ENCODE measurements around the gene TMIGD1.

DNA sequence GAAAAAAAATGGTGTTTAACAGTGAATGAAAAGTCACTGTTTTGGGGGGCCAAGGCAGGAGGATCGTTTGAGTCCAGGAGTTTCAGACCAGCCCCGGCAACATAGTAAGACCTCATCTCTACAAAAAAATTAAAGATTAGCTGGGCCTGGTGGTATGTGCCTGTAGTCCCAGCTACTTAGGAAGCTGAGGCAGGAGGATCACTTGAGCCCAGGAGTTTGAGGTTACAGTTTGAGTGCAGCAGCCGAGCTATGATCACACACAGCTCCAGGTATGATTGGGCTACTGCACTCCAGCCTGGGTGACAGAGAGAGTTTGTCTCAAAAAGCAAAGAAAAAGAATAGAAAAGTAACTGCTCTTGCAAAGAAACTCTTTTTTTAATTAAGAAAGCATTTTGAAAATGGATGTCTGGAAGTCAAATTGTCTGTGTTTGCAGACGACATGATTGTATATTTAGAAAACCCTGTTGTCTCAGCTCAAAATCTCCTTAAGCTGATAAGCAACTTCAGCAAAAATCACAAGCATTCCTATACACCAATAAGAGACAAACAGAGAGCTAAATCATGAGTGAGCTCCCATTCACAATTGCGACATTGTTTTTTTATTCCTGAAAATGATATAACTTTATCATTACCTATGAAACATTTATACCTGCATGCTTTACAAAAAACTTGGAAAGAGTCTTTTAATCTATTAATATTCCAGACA, 24.4 kb upstream of the TMIGD1 start:
- TF ChIP-seq, protein P1, sequence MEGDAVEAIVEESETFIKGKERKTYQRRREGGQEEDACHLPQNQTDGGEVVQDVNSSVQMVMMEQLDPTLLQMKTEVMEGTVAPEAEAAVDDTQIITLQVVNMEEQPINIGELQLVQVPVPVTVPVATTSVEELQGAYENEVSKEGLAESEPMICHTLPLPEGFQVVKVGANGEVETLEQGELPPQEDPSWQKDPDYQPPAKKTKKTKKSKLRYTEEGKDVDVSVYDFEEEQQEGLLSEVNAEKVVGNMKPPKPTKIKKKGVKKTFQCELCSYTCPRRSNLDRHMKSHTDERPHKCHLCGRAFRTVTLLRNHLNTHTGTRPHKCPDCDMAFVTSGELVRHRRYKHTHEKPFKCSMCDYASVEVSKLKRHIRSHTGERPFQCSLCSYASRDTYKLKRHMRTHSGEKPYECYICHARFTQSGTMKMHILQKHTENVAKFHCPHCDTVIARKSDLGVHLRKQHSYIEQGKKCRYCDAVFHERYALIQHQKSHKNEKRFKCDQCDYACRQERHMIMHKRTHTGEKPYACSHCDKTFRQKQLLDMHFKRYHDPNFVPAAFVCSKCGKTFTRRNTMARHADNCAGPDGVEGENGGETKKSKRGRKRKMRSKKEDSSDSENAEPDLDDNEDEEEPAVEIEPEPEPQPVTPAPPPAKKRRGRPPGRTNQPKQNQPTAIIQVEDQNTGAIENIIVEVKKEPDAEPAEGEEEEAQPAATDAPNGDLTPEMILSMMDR (IDR thresholded peaks at IDR 0.05; ENCODE audit: poor library complexity), result no peak
- TF ChIP-seq EZH2 (IDR thresholded peaks at IDR 0.05; ENCODE audit: borderline replicate concordance), result no peak
- TF ChIP-seq EZH2phosphoT487 (IDR thresholded peaks at IDR 0.05; ENCODE audit: low read depth, severe bottlenecking, unreplicated experiment), result no peak

Measured in hepatocyte (in vitro differentiated cells).